Activated CD8-positive, alpha-beta memory T cell treated with anti-CD3 and anti-CD28 coated beads for 36 hours (primary cell): ENCODE measurements around the gene MCCD1. TPM values are rescaled to one million over a fixed set of nuclear protein-coding genes. Genes with fewer than 3 reads are reported as not detected.
"Not testable (repeated sequence)": the region's sequence is repeated elsewhere in the genome, so short reads cannot be mapped to it uniquely, and the experiment has no call there.

Experiments used
- CTCF ChIA-PET: fragments of 350-600 bp; sonication (Branson Sonifier 250); formaldehyde crosslinking; loops from one replicate; lab custom pipeline; 2021; ENCODE audit warnings: antibody characterized with exemption; lab: Charles Lee
- POLR2A ChIA-PET: fragments of 350-600 bp; sonication (Branson Sonifier 250); formaldehyde crosslinking; loops from one replicate; lab custom pipeline; 2021; ENCODE audit warnings: antibody characterized with exemption; lab: Charles Lee
- total RNA-seq, 2 experiments: library from RNA; stranded (reverse); gene quantifications; one replicate each; pipeline ENCODE4 v1.2.3, GENCODE V29; 2021

Gene MCCD1
- total RNA-seq, 2 experiments from 2014 or later: not detected

DNA sequence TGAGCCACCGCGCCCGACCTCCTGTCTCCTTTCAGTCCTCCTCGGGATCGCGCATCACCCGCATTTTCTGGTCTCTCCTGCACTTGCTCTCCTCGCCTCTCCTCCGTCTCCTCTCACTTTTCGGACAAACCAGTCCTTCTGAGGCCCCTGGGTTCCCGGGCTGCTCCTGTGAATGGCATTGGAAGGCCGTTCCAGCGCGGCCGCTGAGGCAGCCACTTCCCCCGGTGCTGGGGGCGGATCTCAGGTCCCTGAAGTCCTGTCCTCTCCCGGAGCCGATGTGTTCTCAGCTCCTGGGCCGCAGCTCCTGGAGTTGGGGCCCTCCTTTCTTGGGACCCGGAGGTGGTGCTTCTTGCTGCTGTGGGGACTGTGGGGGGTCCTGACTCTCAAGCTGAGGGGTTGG lies 30.0 kb upstream of the MCCD1 start:
- CTCF ChIA-PET: interaction anchor here (1.3 kb wide), 1 partner anchor 99 kb away, joined by 3 read pairs; no protein-coding TSS in a partner anchor

DNA sequence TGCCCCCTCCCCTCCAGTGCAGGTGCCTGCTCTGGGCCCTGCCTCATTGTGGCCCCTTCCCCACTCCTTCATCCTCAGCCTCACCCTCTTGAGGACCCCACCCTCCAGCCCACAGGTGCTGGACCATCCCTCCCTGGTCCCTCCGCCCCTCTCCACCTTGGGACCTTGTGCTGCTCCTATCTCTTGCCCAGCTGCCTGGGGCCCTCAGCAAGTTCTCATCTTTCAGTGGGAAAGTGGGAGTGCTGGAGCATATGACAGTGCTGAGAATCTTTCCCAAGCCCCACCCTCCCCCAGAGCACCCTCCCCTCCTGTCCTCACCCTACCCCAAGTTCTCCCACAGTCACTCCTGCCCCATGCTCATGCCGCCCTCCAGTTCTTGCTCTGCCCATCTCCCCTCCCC lies 29.1 kb upstream of the MCCD1 start:
- CTCF ChIA-PET: not testable (repeated sequence)

More for the DNA sequence above, 30.0 kb upstream of the MCCD1 start:
- POLR2A ChIA-PET: no interaction called here

DNA sequence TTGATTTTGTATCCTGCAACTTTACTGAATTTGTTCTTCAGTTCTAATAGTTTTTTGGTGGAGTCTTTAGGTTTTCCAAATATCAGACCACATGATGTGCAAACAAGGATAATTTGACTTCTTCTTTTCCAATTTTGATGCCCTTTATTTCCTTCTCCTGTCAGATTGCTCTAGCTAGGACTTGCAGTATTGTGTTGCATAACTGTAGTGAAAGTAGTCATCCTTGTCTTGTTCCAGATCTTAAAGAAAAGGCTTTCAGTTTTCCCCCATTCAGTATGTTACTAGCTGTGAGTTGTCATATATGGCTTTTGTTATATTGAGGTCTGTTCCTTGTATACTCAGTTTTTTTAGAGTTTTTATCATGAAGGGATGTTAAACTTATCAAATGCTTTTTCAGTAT lies 26.2 kb upstream of the MCCD1 start:
- ChIA-PET CTCF (no interaction called here), POLR2A (no interaction called here)

More for the DNA sequence above, 29.1 kb upstream of the MCCD1 start:
- POLR2A ChIA-PET: not testable (repeated sequence)

DNA sequence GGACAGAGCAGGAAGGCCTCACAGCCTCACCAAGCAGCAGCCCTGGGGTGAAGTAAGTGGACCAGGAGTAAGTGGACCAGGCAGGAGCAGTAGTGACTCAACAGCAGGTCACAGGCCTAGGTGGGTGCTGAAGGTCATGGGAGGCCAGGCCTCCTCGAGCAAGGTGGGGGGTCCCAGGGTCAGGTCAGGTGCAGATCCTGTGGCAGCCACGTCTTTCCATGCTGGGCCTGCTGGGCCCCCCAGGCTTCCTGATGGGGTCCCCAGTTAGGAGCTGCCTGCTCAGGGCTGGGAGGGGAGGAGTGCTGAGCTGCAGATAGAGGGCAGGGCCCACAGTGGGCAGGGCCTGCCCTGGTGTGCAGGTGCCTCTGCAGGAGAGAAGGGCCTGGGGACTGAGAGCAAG lies 19.7 kb upstream of the MCCD1 start:
- CTCF ChIA-PET, POLR2A ChIA-PET: not testable (repeated sequence)

DNA sequence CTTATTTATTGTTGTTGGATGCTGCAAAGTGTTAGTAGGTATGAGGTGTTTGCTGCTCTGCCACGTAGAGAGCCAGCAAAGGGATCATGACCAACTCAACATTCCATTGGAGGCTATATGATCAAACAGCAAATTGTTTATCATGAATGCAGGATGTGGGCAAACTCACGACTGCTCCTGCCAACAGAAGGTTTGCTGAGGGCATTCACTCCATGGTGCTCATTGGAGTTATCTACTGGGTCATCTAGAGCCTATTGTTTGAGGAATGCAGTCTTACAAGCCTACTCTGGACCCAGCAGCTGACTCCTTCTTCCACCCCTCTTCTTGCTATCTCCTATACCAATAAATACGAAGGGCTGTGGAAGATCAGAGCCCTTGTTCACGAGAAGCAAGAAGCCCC lies 18.8 kb upstream of the MCCD1 start:
- ChIA-PET CTCF (no interaction called here), POLR2A (no interaction called here)

DNA sequence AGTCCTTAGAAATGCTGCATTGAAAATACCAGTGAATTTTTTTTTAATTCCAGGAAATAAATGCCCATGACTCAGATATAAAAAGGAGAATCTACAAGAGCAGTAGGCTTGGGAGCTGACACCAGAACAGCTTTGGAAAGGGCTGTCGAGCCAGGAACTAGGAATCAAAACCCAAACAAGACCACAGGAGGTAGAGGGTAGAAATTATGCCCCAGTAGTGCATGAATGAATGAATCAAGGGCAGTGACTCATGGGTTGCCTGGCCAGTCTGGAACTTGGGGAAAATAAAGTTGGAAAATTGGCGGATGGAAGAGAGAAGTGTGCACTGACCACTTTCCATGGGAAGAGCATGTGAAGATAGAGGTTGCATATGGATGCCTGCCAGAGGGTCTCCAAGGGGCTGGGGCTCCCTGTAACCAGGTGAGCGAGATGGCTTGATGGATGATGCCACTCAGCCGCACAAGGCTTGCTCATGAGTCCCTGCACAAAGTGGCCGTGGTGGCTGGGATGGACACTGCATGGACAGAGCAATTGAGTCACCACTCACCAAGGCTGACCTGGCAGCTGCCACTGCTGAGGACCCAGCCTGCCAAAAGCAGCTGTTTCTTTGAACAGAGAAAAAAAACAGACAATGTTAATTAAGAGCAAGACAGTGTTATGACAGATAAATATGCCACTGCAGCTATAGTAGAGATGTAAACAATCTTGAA lies 15.2 kb upstream of the MCCD1 start:
- POLR2A ChIA-PET: no interaction called here
- CTCF ChIA-PET: no interaction called here

DNA sequence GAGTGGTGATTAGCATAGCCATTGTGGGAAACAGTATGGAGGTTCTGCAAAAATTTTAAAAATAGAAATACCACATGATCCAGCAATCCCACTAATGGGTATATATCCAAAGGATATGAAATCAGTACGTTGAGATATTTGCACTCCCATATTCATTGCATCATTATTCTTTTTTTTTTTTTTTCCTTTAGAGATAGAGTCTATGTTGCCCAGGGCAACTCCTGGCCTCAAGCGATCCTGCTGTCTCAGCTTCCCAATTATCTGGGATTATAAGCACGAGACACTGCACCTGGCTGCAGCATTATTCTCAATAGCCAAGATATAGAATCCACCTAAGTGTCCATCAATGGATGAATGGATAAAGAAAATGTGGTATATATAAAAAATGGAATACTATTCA lies 6.9 kb upstream of the MCCD1 start:
- POLR2A ChIA-PET: no interaction called here
- CTCF ChIA-PET: no interaction called here

DNA sequence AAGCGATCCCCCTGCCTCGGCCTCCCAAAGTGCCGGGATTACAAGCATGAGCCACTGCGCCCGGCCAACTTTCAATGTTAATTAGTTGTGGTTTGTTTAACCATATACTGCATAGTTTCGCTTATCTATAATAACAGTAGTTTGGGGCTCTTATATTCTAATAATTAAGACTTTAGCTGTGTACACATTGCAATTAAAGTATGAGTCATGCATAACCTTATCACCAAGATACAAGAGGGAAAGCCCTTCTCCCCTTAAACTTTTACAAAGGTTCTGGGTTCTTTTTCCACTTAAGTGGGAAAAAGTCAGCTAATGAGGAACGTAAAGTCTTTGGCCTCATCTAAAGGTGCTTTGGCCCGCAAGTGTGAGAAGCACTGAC lies 3.2 kb upstream of the MCCD1 start:
- POLR2A ChIA-PET: interaction anchor here (0.7 kb wide), 1 partner anchor 8 kb away, joined by 9 read pairs; no protein-coding TSS in a partner anchor
- CTCF ChIA-PET: no interaction called here

DNA sequence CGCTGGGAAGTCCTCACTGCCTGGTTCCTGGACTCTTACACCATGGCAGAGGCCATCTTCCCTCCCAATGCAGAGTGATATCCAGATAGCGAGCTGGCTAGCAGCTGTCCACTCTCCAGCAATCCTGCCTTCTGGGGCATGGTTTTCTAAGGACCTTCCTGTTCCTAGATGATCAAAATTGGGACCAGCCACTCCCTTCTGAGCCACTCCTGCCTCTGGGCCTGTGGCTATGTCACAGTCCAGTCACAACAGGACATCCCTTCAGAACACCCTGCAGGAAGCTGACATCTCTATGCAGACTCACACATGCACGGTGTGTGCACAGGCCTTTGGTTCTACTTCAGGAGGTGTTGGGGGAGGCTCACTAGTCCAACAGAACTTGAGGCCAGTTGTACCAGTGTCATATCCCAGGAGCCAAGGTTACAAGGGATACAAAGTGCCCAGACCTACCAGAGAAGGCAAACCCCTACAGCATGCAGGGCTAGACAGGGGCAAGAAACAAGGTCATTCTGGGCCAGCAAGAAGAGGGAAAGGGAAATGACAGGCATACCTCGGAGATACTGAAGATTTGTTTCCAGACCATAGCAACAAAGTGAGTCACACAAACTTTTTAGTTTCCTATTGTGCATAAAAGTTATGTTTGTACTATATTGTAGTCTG lies 2.7 kb upstream of the MCCD1 start:
- POLR2A ChIA-PET: no interaction called here
- CTCF ChIA-PET: no interaction called here

DNA sequence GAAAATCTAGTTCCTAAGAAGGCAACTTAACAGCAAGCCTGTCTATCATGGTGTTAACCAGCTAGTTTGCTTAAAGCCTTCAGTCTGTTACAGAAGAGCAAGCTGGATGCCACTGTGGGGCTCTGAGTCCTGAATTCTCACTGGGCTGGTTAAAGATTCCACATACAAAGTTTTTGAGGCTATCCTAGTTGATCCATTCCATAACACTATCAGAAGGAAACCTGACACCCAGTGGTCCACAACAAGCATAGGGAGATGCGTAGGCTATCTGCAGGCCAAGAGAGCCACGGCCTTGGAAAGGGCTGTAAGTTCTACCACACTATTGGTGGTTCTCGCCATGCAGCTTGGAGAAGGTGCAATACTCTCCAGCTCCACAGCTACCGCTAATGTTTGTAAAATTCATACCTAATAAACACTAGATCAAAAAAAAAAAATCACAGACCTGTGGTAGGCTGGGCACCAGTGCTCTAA lies 420 bp upstream of the MCCD1 start:
- CTCF ChIA-PET: interaction anchor here (1.2 kb wide), 1 partner anchor 13 kb away, joined by 4 read pairs; the partner anchor contains the start of gene DDX39B
- POLR2A ChIA-PET: no interaction called here

DNA sequence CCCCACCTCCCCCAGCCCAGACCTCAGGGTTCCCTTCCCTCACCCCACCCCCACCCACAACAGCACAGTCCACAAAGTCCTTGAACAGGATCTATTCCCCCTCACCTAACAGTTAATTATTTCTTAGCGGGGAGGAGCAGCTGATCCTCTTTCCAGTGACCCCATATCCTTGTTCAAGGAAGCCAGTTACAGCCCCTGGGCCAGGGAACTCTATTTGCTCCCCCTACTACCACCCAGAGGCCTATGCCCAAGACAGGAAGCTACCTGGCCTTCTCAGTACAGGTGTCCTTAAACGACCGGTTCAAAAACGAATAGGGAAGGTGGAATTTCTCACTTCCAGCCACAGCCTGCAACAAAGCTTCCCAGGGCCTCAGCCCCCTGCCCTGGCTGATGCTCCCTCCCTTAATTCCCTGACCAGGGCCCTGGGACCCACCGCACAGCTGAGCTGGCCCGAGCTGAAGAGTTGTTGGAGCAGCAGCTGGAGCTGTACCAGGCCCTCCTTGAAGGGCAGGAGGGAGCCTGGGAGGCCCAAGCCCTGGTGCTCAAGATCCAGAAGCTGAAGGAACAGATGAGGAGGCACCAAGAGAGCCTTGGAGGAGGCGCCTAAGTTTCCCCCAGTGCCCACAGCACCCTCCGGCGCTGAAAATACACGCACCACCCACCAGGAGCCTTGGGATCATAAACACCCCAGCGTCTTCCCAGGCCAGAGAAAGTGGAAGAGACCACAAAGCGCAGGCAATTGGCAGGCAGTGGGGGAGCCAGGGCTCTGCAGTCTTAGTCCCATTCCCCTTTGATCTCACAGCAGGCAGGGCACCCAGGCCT lies 778 bp downstream of the MCCD1 start:
- ChIA-PET POLR2A (interaction anchor here (0.6 to 0.9 kb wide), 2 partner anchors 105 to 345 kb away, joined by 3 read pairs; no protein-coding TSS in a partner anchor), CTCF (no interaction called here)

DNA sequence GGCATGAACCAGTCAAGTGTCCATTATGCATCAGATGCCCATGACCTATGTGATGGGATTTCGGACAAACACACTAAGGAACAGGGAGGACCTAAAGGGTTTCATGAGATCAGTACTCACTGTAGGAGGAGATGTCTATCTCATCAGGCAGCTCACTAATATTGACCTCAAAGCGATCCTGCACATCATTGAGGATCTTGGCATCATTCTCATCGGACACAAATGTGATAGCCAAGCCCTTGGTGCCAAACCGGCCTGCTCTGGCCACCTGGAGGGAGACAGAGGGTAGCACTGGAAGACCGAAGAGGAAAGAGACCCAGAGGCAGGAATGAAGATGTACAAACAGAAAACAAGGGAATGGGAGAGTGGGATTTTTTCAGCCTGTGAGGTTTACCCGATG lies 1.9 kb downstream of the MCCD1 start:
- POLR2A ChIA-PET: no interaction called here

DNA sequence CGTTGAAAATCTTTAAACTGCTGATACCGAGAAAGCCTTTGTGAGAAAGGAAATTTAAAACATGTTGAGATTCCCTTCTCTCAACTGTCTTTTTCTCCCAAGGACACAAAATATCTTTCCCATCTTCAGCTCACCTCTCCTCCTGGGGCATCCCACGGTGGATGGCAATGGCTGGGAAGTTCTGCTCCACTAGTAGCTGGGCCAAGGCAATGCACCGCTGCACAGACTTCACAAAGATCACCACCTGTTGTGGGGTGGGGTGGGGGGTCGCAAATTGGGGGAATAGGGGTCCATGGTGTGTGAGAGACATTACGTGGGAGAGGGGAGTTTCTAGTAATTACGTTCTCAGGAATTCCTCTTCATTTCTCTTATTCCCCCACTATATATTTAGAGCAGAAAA lies 2.4 kb downstream of the MCCD1 start:
- POLR2A ChIA-PET: no interaction called here
- CTCF ChIA-PET: no interaction called here

More for the DNA sequence above, 1.9 kb downstream of the MCCD1 start:
- CTCF ChIA-PET: no interaction called here

DNA sequence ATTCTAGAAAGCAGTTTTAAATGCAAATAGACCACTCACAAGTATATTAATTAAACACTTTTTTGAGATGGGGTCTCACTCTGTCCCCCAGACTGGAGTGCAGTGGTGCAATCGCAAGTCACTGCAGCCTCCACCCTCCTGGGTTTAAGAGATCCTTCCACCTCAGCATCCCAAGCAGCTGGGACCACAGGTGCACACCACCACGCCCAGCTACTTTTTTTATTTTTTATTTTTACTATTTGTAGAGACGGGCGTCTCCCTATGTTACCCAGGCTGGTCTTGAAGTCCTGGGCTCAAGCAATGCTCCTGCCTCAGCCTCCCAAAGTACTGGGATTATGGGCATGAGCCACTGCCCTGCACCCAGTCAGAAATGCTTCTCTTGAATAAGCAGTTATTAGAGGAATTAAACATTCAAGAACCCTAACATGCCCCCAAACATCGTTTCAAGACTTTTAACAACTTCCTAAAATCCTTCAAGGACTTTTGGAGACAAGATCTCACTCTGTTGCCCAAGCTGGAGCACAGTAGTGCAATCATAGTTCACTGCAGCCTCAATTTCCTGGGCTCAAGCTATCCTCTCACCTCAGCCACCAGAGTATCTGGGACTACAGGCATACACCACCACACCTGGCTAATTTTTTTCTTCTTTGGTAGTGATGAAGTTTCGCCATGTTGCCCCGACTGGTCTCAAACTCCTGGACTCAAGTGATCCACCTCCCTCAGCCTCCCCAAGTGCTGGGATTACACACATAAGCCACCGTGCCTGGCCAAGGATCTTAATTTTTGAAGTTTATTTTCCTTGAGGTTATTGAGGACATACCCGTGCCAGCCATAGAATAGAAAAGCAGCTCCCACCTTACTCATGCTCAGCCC lies 3.2 kb downstream of the MCCD1 start:
- CTCF ChIA-PET: interaction anchor here (1.1 kb wide), 1 partner anchor 14 kb away, joined by 3 read pairs; the partner anchor contains the start of gene ATP6V1G2

DNA sequence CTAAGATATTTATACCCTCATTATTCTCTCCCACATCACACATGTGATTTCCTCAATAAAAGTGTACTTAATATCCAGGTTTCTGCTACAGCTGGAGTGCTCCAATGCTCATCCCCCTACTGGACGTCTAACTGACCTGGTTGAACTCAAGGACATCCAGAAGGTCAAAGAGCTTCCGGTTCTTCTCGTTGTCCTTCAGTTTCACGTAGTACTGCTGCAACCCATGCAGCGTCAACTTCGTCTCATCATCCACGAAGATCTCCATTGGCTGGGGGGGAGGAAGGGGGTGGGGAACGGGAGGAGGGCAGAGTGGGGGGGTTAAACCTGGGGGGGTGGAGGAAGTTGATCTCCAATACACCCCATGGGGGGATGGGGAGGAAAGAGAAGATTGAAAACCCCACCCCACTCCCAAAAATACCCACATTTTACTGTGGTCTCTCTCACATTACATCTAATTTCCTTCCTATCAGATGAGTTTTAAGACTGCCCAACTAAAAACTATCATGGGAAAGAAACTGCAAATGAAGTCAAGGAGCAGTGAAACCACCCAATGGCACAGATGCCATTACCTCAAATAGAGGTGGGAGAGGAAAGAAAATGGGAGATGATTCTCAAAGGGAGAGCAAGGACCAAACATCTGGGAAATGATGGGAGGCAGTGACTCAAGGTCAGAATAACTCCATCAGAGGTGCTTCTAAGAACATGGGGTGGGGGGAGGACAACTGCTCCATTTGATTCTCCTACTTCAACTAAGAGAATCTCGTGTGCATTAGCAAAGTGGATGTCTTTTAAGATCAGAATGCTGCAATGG lies 4.1 kb downstream of the MCCD1 start:
- POLR2A ChIA-PET: interaction anchor here (0.8 kb wide), 1 partner anchor 9 kb away, joined by 3 read pairs; the partner anchor contains the start of gene DDX39B
- CTCF ChIA-PET: interaction anchor here (1.1 kb wide), 1 partner anchor 13 kb away, joined by 3 read pairs; the partner anchor contains the start of gene ATP6V1G2

More for the DNA sequence above, 3.2 kb downstream of the MCCD1 start:
- POLR2A ChIA-PET: interaction anchor here (0.8 kb wide), 1 partner anchor 9 kb away, joined by 3 read pairs; the partner anchor contains the start of gene DDX39B

DNA sequence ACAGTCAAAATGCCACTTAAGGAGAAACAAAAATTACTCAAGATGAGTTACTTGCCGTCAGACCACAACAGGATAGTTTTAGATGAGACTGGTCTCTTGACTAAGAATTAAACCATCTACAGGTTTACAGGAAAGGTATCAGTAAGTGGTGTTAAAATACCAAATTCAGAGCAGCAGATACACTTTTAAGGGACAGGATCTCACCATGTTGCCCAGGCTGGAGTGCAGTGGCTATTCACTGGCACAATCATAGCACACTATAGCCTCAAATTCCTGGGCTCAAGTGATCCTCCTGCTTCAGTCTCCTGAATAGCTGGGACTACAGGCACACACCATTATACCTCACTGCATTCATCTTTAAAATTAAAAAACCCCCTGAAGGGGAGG lies 4.7 kb downstream of the MCCD1 start:
- CTCF ChIA-PET: interaction anchor here (0.8 kb wide), 1 partner anchor 65 kb away, joined by 3 read pairs; no protein-coding TSS in a partner anchor
- POLR2A ChIA-PET: interaction anchor here (0.5 kb wide), 1 partner anchor 8 kb away, joined by 9 read pairs; no protein-coding TSS in a partner anchor

DNA sequence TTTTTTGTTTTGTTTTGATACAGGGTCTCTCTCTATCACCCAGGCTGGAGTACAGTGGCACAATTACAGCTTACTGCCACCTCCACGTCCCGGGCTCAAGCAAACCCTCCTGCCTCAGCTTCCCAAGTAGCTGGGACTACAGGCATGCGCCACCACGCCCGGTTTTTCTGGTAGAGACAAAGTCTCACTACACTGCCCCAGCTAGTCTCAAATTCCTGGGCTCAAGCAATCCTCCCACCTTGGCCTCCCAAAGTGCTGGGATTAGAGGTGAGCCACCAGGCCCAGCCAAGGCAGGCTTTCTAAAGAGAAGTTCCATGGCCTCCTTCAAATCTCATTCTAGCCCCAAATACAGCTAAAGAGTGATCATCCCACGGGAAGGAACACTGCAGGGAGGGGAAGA lies 5.2 kb downstream of the MCCD1 start:
- ChIA-PET CTCF (interaction anchor here (0.8 kb wide), 1 partner anchor 65 kb away, joined by 3 read pairs; no protein-coding TSS in a partner anchor), POLR2A (interaction anchor here (0.5 to 0.6 kb wide), 2 partner anchors 9 to 1874 kb away, joined by 3 to 9 read pairs; no protein-coding TSS in a partner anchor)
